HepG2 (cell line): ENCODE measurements around the gene SFXN5. TPM values are rescaled to one million over a fixed set of nuclear protein-coding genes. Genes with fewer than 3 reads are reported as not detected.

Experiments
- ATAC-seq: fragments of 200-7000 bp; cut with Tn5 transposase; 3 replicates; pipeline ENCODE4 v1.9.1; 2020; ENCODE audit warnings: mild to moderate bottlenecking, moderate library complexity
- BruUV-seq: library from RNA; stranded (reverse); fragments of 400-500 nt; replicated peaks from 2 replicates; lab custom pipeline; 2021; lab: Mats Ljungman, UMichigan
- CTCF ChIA-PET: fragments of 300-600 bp; formaldehyde crosslinking; extraction: SDS; loops from one replicate; lab custom pipeline; 2021; ENCODE audit warnings: low total read pairs, inconsistent platforms, low intra/inter-chr PET ratio; lab: Yijun Ruan, JAX
- POLR2A ChIA-PET: fragments of 350-600 bp; sonication (Branson Sonifier 250); formaldehyde crosslinking; loops from one replicate; lab custom pipeline; 2020; ENCODE audit warnings: antibody characterized with exemption, inconsistent platforms; lab: Yijun Ruan, JAX
- DNase-seq: peaks from one replicate; pipeline ENCODE4 v3.0.0-alpha.2; 2015; ENCODE audit warnings: low spot score
- FAIRE-seq: peaks from 3 replicates; lab custom pipeline; 2011; peaks lifted over from hg19 to GRCh38; lab: Jason Lieb, UNC
- H2AFZ ChIP-seq: one replicate; pipeline ENCODE4 v1.6.1; 2011; ENCODE audit warnings: low read length, inconsistent platforms
- H3K27ac ChIP-seq: fragments of 300-600 bp; 3 replicates; pipeline ENCODE4 v1.8.0; 2011; ENCODE audit warnings: mixed run types, mild to moderate bottlenecking, mixed read lengths, low read length, inconsistent platforms; ENCODE audit not compliant: insufficient read depth; ENCODE audit errors: extremely low read length
- H3K27me3 ChIP-seq, 2 experiments: fragments of 200-600 bp in 1 of 2; 2 replicates in 1 of 2; 3 replicates in 1 of 2; pipeline versions ENCODE4 v1.6.0 to v1.8.0; 2011; ENCODE audit warnings: low read length in 2 of 2, mild to moderate bottlenecking in 2 of 2, moderate library complexity in 2 of 2, inconsistent platforms in 1 of 2; ENCODE audit not compliant: insufficient read depth in 2 of 2, control insufficient read depth in 1 of 2
- H3K36me3 ChIP-seq, 2 experiments: fragments of 200-600 bp in 1 of 2; replicated peaks in 1 of 2; 2 replicates in 1 of 2; 3 replicates in 1 of 2; pipeline versions ENCODE4 v1.5.1 to v1.8.0; 2011; ENCODE audit warnings: low read length in 2 of 2, inconsistent platforms in 1 of 2; ENCODE audit not compliant: insufficient read depth in 2 of 2, control insufficient read depth in 1 of 2
- H3K4me1 ChIP-seq: 2 replicates; pipeline ENCODE4 v1.5.1; 2012; ENCODE audit warnings: low read length, inconsistent platforms; ENCODE audit not compliant: insufficient read depth
- H3K4me2 ChIP-seq: 2 replicates; pipeline ENCODE4 v1.6.0; 2011; ENCODE audit warnings: low read depth, low read length, inconsistent platforms
- H3K4me3 ChIP-seq, 3 experiments: fragments of 200-600 bp in 1 of 3; sonication (generic), shearing (Covaris generic) in 1 of 3; replicated peaks in 1 of 3; 2 replicates each; pipeline ENCODE4 v1.5.1; 2011 to 2016; ENCODE audit warnings: low read length in 3 of 3, inconsistent platforms in 2 of 3, low read depth in 2 of 3, mild to moderate bottlenecking in 2 of 3, control low read depth in 1 of 3, mixed read lengths in 1 of 3; ENCODE audit not compliant: insufficient read depth in 1 of 3
- H3K79me2 ChIP-seq: one replicate; pipeline ENCODE4 v1.6.1; 2011; ENCODE audit warnings: low read length, inconsistent platforms; ENCODE audit not compliant: insufficient read depth
- H3K9ac ChIP-seq: 2 replicates; pipeline ENCODE4 v1.6.0; 2011; ENCODE audit warnings: mild to moderate bottlenecking, low read depth, low read length, inconsistent platforms; ENCODE audit not compliant: insufficient read depth
- H3K9me3 ChIP-seq: 2 replicates; pipeline ENCODE4 v1.5.1; 2012; ENCODE audit warnings: mild to moderate bottlenecking, low read length
- H4K20me1 ChIP-seq: 2 replicates; pipeline ENCODE4 v1.6.0; 2011; ENCODE audit warnings: inconsistent platforms, mild to moderate bottlenecking, low read length, moderate library complexity; ENCODE audit not compliant: insufficient read depth
- CERS6 ChIP-seq: sonication (generic); formaldehyde crosslinking; IDR thresholded peaks from 2 replicates; pipeline ENCODE4 v1.5.0; 2020; ENCODE audit warnings: missing genetic modification reagents
- MEF2D ChIP-seq: sonication (generic); formaldehyde crosslinking; IDR thresholded peaks from 2 replicates; pipeline ENCODE4 v1.5.1; 2020; ENCODE audit warnings: mild to moderate bottlenecking, missing genetic modification reagents
- MIXL1 ChIP-seq: IDR thresholded peaks from 2 replicates; pipeline ENCODE4 v1.6.1; 2016
- SP2 ChIP-seq: sonication (generic); formaldehyde crosslinking; IDR thresholded peaks from 2 replicates; pipeline ENCODE4 v1.5.1; 2020; ENCODE audit warnings: mild to moderate bottlenecking, missing genetic modification reagents
- SRY ChIP-seq: sonication (generic); formaldehyde crosslinking; IDR thresholded peaks from 2 replicates; pipeline ENCODE4 v1.8.0; 2022; ENCODE audit warnings: mild to moderate bottlenecking, missing genetic modification reagents
- U2AF1 ChIP-seq: fragments of 200-400 bp; formaldehyde crosslinking; optimal IDR thresholded peaks from 2 replicates; pipeline ENCODE3; 2017; ENCODE audit warnings: mild to moderate bottlenecking, low read depth, low read length
- ZNF253 ChIP-seq: sonication (generic); formaldehyde crosslinking; IDR thresholded peaks from 2 replicates; pipeline ENCODE4 v1.8.0; 2022; ENCODE audit warnings: mild to moderate bottlenecking, missing genetic modification reagents, borderline replicate concordance
- ZNF362 ChIP-seq: sonication (generic); formaldehyde crosslinking; IDR thresholded peaks from 2 replicates; pipeline ENCODE4 v1.4.0; 2020; ENCODE audit warnings: missing genetic modification reagents, mild to moderate bottlenecking, borderline replicate concordance
- ZNF678 ChIP-seq: sonication (generic); formaldehyde crosslinking; IDR thresholded peaks from 2 replicates; pipeline ENCODE4 v1.4.0; 2020; ENCODE audit warnings: mild to moderate bottlenecking, missing genetic modification reagents
- WGBS: methylation state at CpG from one replicate; pipeline ENCODE4 v1.1.6; 2017; ENCODE audit warnings: low lambda C conversion rate; 5-methylcytosine and 5-hydroxymethylcytosine counted together
- in situ Hi-C: cut with HindIII; loops from 2 replicates; pipeline ENCODE4 v1.10.0; 2017; ENCODE audit warnings: low pct_unique_long_range_greater_than_20kb; ENCODE audit not compliant: extremely low pct_ligation_motif_present
- intact Hi-C: fragments of 100-400 bp; cut with micrococcal nuclease; formaldehyde crosslinking; loops from one replicate; pipeline ENCODE4 v1.10.0; 2022; ENCODE audit not compliant: unreplicated experiment
- polyA plus RNA-seq, 8 experiments: library from polyadenylated mRNA; depleted of rRNA in 3 of 8; stranded (reverse) in 7 of 8; unstranded in 1 of 8; fragments of >200 nt; fragmentation: Illumina TruSeq in 4 of 8; extraction: Trizol in 4 of 8; gene quantifications; 2 replicates each; pipeline versions ENCODE4 v1.2.1 to v1.2.3, GENCODE V29; 2011 to 2016; ENCODE audit warnings: low read depth in 4 of 8, missing spikeins in 1 of 8, mixed read lengths in 1 of 8; ENCODE audit not compliant: insufficient read depth in 1 of 8
- total RNA-seq, 5 experiments: library from RNA; depleted of rRNA; stranded (reverse); fragments of >200 nt; fragmentation: Illumina TruSeq; extraction: Trizol; gene quantifications; 2 replicates each; pipeline ENCODE4 v1.2.3, GENCODE V29; 2016; ENCODE audit warnings: low read depth in 1 of 5

SFXN5 gene
- total and polyA plus RNA-seq, 2 of the 13 experiments (the other 11 are each of a cell fraction or from before 2014, with no cell fraction given) = 34.9 to 37.4 TPM

GRCh38 chr2:73106791-73107190 lies 35.3 kb upstream of the SFXN5 start (continued):
- TF ChIP-seq MEF2D (CRISPR knock-in tag) = no peak
- TF ChIP-seq ZNF678 (CRISPR knock-in tag) = no peak

- BruUV-seq = no TSS peak
- H3K27ac ChIP-seq = no peak overlapping the region
- FAIRE-seq (no peak), DNase-seq (no peak), ATAC-seq (no peak)
- CTCF ChIA-PET = no interaction called here
- intact Hi-C loops (no loop called here), in situ Hi-C loops (no loop called here)
- H3K9ac ChIP-seq = no peak overlapping the region
- H3K36me3 ChIP-seq = peaks cover 7% of the 10 kb centered on the region in 2 experiments; a peak in 4 of 5 replicates
- no peak overlapping the region for H3K4me2 ChIP-seq
- TF ChIP-seq ZNF253 (CRISPR knock-in tag) (0 out of 2 replicates have a peak, but pooled peaks have one; percentile 29), MIXL1 (CRISPR knock-in tag) (no peak)
- POLR2A ChIA-PET = no interaction called here
- peaks cover 30% of the 10 kb centered on the region; the same call in 1 of the 2 replicates for H4K20me1 ChIP-seq
- no peaks in the 10 kb centered on the region for H3K27me3 ChIP-seq
- WGBS = 100% methylated on average over 2 of the region's 2 CpGs
- H3K9me3 ChIP-seq = no peaks in the 10 kb centered on the region
- no peak overlapping the region for H2AFZ ChIP-seq
- no peak overlapping the region for H3K4me3 ChIP-seq
- H3K79me2 ChIP-seq = peaks cover 58% of the 10 kb centered on the region
- peaks cover 40% of the 10 kb centered on the region for H3K4me1 ChIP-seq
Measured at GRCh38 chr2:73105511-73105971, 34.0 kb upstream of the SFXN5 start.

- ChIA-PET POLR2A (no interaction called here), CTCF (no interaction called here)
- H4K20me1 ChIP-seq = peaks cover 30% of the 10 kb centered on the region; the same call in 1 of the 2 replicates
Measured at GRCh38 chr2:73104933-73105332, 33.4 kb upstream of the SFXN5 start.

More at GRCh38 chr2:73104933-73105332, 33.4 kb upstream of the SFXN5 start:
- ATAC-seq = no peak
- TF ChIP-seq CERS6 (CRISPR knock-in tag) (no peak), SRY (CRISPR knock-in tag) (no peak), ZNF362 (CRISPR knock-in tag) (no peak), SP2 (no peak), U2AF1 (no peak)
- no peaks in the 10 kb centered on the region for H3K9me3 ChIP-seq
- intact Hi-C loops = no loop called here
- H3K27me3 ChIP-seq = no peaks in the 10 kb centered on the region
- no peak overlapping the region for H3K27ac ChIP-seq
- peaks cover 52% of the 10 kb centered on the region for H3K79me2 ChIP-seq
- no peak for FAIRE-seq
- in situ Hi-C loops = no loop called here
- peaks cover 7% of the 10 kb centered on the region in 2 experiments; a peak in 4 of 5 replicates for H3K36me3 ChIP-seq
- peaks cover 34% of the 10 kb centered on the region for H3K4me1 ChIP-seq
- no TSS peak for BruUV-seq
- WGBS = 99% methylated on average over 3 of the region's 3 CpGs
- H2AFZ ChIP-seq = no peak overlapping the region
- no peak overlapping the region for H3K9ac ChIP-seq
- no peak for DNase-seq
- H3K4me2 ChIP-seq = no peak overlapping the region
- no peak overlapping the region for H3K4me3 ChIP-seq
